DMS53 treated with DMSO at 0.1 percent for 48 hours (cell line): Measurements from ENCODE around the gene IGIP.

Experiments used
- DNase-seq: peaks from one replicate; lab custom pipeline; 2025; ENCODE audit not compliant: unreplicated experiment; lab: John Stamatoyannopoulos, UW

IGIP gene

DNA sequence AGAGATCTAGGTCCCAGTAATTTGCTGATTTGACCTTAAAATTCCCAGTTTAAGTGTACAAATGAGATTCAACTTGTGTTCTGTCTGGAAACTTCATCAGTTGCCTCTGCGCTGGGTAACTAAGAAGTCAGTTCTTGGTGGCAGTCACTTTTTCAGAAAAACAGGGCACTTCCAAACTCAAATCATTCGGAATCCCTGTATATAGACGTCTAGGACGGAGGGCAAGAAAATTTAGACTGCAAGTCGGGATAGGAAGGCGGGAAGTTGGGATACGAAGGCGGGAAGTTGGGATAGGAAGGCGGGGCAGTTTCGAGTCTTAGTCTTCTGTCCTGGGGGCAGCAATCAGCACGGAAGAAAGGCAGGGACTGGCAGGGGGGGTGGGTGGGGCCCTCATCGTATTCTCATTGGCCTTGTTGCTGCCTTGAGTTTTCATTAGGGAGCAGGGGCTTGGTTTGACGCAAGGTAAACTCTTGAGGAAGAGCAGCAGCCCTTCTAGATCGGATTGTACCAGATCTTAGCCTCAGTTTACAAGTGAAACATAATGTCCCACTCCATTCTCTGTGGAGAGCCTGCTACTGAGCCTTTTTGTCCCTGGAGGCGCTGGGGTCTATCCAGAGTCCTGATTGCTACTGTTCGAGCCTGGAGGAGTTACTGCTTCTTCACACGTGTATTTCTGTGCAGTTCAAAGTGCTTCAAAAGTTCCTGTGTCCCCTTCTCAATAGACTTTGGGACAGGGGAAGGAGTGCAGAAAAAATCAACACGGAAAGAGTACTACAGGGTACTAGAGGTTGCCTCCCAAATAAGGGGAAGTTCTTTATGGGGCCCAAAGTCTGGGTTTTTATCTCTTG lies 14.5 kb upstream of the IGIP start:
- no peak for DNase-seq

DNA sequence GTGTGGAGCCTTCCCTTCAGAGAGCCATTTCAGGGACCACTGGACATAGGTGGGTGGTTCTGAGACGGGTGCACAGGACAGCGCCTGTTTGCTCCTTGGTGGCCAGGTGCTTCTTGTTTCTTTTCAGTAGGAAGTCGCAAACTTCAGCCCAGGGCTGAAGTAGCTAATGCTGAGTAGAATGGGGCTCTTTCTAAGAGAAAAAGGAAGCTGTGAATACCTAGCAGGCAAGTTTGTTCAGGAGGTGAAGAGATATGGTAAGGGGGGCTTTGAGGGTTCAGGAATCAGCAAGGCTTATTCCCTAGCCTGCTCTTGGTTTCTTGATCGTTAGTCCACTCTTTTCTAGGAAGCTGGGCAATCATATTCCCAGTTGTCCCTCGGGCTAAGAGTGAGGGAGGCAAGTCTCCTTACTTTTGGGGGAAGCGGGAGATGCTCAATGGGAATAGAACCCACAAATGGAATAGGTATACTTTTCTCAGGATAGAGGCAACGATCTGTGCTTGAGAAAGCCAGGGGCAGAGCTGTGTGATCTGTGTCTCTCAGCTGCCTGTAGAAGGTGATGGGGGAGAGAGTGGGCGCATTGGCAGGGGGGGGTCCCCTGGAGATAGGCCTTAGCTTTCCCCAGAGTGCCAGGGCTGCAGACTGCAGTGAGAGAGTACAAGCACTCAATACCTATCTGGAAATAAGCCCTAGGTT lies 13.7 kb upstream of the IGIP start:
- no peak for DNase-seq

GRCh38 chr5:140112685-140113179 lies 13.0 kb upstream of the IGIP start:
- DNase-seq: no peak

DNA sequence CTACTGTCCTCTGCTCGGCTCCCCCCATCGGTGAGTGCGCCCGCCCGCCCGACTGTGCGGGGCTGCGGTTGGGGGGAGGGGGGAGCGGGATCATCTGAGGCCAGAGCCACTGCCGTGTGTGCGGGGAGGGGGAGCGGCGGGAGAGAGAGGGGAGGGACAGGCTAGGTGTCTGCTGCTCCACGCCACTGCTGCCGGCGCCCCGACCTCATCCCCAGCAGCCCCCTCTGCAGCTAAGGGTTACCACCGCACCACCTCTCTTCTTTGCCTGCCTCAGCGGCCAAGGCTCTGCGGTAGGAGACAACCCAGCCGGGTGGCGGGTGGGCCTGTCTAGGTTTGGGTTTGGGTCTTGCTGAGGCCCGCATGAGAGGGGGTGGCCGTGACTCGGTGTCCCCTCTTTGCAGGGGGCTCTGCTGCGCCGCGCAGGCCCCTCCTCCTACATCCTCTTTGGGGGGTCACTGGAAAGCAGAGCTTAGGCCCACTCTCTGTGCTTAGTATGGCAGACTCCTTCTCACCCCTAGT lies 12.5 kb upstream of the IGIP start:
- DNase-seq: no peak

GRCh38 chr5:140113699-140114263 lies 12.0 kb upstream of the IGIP start, which contains the start of gene PURA:
TSS of gene PURA (plus strand) at chr5:140114109. CDS start at chr5:140114182, 73 bp downstream.
- DNase-seq: peak; percentile 86

GRCh38 chr5:140114341-140115185 lies 11.2 kb upstream of the IGIP start:
- peak; percentile 46 for DNase-seq

DNA sequence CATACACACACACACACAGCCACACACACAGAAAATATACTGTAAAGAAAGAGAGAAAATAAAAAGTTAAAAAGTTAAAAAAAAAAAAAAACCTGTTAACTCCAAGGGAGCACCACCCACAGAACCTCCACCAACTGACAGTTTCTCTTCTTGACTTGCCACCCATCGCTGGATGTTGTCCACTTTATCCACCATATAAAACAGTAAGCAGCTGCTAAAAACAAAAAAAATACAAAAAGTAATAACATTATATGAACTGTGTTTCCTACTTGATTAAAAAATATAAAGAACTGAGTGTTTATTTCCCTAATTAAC lies 10.6 kb upstream of the IGIP start:
- DNase-seq: no peak

- DNase-seq: no peak
Measured at GRCh38 chr5:140116716-140117115, 9.0 kb upstream of the IGIP start.

- DNase-seq: no peak
Measured at GRCh38 chr5:140117523-140117922, 8.2 kb upstream of the IGIP start.

DNA sequence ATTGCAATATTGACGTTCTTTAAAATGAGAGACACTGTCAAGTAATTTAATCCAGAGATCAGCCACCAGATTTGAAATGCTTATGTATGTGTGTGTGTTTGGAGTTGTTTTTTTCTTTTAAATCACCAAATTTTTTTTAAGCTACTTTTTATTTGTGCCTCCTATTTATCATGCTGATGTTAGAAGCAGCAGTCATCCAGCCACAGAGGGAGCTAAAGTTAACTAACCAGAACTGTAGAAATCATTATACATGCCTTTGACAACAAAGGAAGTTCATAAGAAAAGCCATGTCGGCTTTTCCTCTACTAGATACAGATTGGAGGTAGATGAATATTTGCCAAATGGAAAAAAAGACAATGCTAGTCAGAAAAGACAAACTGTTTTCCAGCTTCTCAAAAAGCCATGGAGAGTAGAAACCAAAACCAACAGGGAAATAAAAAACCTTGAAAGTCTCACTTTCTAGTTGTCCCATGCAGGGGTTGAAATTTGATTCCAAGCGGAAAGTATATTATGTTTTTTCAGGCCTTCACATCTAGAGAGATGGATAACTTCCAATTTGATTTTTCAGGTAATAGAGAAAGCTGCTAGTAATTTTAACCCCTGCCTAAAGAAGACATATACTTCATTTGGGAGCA lies 7.3 kb upstream of the IGIP start:
- no peak for DNase-seq

DNA sequence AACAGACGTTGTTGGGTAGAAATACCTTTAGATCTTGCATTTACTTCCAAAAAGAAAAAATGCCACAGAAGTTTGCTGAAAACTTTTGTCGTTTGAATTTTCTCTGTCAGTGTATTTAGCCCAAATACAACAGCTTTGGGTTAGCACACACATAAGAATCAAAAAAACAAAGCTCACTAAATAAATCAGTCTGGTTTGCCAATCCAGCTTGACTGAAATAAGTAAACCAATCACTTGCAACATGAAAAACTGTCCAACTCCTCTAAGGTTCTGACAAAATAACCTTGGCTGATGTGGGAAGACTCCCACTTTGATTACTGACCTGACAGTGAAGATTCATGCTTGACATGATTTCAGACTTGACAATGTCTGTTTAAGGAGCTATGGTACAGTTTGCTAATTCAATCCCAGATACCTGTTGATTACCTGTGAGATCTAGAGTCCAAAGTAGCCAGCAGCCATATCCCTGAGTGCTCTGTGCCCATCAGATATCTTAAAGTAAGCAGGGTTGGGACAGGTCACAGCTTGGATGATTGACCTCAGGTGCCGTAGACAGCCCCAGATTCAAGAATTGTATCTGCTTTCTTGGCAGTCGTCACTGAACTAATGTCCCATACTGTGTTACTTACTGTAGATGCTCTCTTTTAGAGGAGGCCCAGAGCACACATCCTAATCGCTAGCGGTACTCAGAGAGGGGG lies 727 bp downstream of the IGIP start:
- no peak for DNase-seq

- no peak for DNase-seq
Measured at GRCh38 chr5:140128376-140128775, 2.6 kb downstream of the IGIP start.

DNA sequence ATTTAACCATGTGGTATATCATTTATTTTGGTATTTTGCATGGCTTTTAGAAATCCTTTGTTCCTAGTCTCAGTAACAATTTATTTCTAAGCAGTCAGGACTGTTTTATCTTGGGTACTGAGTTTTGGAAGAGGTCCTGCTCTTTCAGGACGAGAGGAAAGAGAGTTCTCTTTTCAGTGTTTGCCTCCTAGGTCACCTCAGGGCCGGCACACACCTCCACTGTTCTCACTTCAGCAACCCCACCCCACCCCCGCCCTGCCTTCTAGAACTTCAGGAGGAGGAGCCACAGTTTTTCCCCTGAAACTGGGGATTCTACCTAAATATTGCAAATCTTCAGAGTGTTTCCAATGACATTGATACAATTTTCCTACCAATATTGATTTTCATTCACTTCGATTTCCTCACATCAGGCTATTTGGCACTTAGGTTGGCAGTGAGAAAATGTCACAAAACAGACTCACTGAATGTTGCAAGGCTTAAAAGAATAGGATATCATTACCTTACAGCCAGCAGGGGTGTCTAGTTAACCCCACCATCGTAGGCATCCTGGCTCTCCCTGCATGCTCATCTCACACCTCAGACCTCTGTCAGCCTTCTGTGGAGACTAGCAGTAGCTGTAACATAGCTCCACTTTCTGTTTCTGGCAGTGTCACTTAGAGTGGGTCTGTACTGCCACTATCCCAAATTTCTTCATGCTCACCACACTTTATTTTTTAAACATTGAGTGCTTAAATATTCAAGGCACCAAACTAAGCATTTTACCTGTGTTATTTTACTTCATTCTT lies 5.4 kb downstream of the IGIP start:
- no peak for DNase-seq

- DNase-seq: peak; percentile 18
Measured at GRCh38 chr5:140131967-140132409, 6.3 kb downstream of the IGIP start.

DNA sequence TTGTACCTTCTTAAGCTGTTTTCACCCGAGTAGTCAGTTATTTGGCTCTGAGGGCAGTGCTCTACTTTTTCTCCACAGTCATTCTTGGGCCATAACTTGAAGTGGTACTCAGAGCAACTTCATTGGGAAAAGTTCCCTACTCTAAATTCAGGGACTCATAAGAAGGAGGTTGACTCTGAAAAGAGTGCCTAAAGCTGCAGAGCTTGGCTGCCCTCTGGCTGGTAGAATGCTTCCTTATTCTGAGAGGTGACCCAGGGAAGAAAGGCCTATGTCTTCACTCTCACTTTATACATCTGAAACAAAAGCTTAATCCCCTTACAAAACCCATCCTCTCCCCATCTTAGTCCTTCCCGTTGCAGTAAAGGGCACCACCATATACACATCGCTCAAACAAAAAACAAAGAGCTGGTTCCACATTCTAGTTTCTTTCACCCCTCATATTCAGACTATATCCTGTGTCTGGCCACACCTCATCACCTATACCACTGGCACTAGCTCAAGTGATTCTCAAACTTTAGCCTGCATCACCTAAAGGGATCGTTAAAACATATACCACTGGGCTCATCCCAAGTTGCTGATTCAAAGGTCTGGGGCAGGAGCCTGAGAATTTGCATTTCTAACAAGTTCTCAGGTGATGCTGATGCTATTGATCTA lies 7.9 kb downstream of the IGIP start:
- no peak for DNase-seq

DNA sequence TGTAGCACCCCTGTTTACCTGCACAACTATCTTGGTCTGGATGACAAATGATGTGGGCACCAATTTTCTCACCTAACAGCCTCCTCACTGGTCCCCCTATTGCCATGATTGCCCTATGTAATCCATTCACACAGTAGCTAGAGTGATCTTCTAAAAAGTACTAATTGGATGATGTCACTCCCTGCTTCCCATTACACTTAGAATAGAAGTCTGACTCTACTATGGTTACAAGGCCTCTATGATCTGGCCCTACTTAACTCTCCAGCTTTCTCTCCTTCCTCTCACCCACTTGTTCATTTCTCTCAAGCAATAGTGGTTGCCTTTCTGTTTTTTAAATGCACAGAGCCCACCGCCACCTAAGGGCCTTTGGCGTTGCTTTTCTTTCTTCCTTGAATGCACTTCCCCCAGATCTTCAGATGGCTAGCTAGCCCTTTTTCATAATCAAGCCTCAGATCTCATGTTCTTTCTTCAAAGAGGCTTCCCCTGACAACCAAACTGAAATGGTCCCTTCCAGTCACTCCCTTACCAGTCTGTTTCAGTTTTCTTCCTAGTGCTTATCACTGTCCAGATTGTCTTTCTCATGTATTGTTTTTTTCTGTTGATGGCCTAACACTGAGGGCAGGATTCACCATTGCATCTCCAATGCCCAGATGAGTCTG lies 8.7 kb downstream of the IGIP start:
- DNase-seq: no peak

DNA sequence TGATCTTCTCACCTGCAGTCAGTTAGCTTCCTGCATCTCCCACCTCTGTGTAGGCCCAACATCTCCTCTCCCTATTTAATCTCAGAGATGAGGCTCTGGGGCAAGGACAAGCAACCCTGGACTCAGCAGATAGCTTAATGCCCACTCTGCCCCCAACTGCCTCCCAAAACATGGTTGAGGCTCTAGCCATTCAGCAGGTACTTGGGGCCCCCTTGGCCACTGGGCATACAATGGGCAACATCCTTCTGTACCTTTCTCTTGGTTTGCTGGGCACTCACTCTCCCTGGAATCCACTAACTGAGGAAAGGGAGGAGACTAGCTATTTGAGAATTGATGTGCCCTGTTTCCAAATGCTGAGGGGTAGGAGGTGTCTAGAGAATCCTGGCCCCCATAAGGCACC lies 9.4 kb downstream of the IGIP start:
- no peak for DNase-seq

GRCh38 chr5:140136624-140137023 lies 10.9 kb downstream of the IGIP start:
- DNase-seq: no peak
